ENCODE data around the gene TOMM5.

Gene TOMM5

GRCh38 chr9:37575001-37575400 lies 17.4 kb downstream of the TOMM5 start:
- no peak for TF ChIP-seq CTCF (IDR thresholded peaks at IDR 0.05)
- no peak for TF ChIP-seq ZFX (IDR thresholded peaks at IDR 0.05; ENCODE audit: borderline replicate concordance)
- no peak overlapping the region for H3K27ac ChIP-seq

GRCh38 chr9:37574241-37574721 lies 18.1 kb downstream of the TOMM5 start:
- H3K27ac ChIP-seq, result no peak overlapping the region
- no peak for TF ChIP-seq CTCF (IDR thresholded peaks at IDR 0.05)
- TF ChIP-seq ZFX (IDR thresholded peaks at IDR 0.05; ENCODE audit: borderline replicate concordance), result no peak

- H3K27ac ChIP-seq, result no peak overlapping the region
- no peak for TF ChIP-seq CTCF (IDR thresholded peaks at IDR 0.05)
- TF ChIP-seq ZFX (IDR thresholded peaks at IDR 0.05; ENCODE audit: borderline replicate concordance), result no peak
These were observed 21.1 kb downstream of the TOMM5 start for GRCh38 chr9:37571282-37571681.

GRCh38 chr9:37566716-37567115 lies 25.7 kb downstream of the TOMM5 start:
- no peak overlapping the region for H3K27ac ChIP-seq
- TF ChIP-seq CTCF (IDR thresholded peaks at IDR 0.05) (no peak), ZFX (IDR thresholded peaks at IDR 0.05; ENCODE audit: borderline replicate concordance) (no peak)

- no peak overlapping the region for H3K27ac ChIP-seq
- TF ChIP-seq CTCF (IDR thresholded peaks at IDR 0.05) (no peak), ZFX (IDR thresholded peaks at IDR 0.05; ENCODE audit: borderline replicate concordance) (no peak)
These were observed 26.5 kb downstream of the TOMM5 start for GRCh38 chr9:37565661-37566618.

GRCh38 chr9:37564916-37565315 lies 27.5 kb downstream of the TOMM5 start:
- H3K27ac ChIP-seq, result no peak overlapping the region
- no peak for TF ChIP-seq ZFX (IDR thresholded peaks at IDR 0.05; ENCODE audit: borderline replicate concordance)
- TF ChIP-seq CTCF (IDR thresholded peaks at IDR 0.05), result no peak

Data from 22Rv1 (cell line).